NCI-H226 (cell line): Measurements from ENCODE around the gene IL6ST.
"Not testable (repeated sequence)": the region's sequence is repeated elsewhere in the genome, so short reads cannot be mapped to it uniquely, and the experiment has no call there.

Source experiments
- DNase-seq: peaks from one replicate; pipeline ENCODE4 v3.0.0-alpha.2; 2015

Gene IL6ST

DNA sequence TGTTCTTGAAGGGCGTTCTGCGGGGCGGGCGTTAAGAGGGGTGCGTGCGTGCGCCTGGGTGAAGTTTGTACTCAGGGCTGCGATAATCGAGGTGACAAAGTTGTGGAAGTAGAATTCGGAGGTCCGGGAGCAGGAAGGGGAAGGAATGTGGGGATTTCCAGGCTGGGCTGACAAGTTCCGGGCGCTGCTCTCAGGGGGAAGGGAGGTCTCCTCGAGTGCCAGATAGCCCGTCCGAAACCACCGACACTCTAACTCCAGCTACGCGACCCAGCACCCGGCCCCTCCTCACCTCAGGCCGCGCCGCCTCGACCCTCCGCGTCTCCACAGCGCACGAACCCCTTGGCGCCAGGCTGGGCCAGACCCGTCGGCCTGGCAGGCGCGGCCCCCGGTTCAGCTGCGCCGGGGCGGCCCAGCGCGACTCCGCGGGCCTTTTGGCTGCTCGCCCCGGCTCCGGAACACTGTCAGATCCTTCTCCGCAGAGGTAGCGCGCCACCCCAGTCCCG lies at the start of gene IL6ST:
IL6ST (minus strand) TSS at position 469 of the 503 bp plus-strand sequence. CDS start 18,685 bp downstream, outside the sequence.
- peak; percentile 85 for DNase-seq

DNA sequence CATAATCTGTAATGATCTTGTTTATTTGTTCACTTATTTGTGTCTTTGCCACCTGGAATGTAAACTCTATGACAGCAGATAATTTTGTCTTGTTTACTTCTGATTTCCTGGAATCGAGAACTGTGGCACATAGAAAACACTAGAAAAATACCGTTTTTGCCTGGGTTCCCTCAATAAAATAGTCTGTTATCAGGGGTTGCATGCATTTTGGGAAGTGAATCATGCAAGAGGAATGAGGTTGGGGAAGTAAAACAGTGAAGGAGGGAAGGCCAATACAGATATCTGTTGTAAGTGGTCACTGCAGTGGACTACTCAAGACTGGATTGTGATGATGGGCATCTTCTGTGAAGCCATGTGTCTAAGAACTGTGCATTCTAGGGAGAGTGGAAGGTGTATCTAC lies 45.2 kb upstream of the IL6ST start:
- DNase-seq: peak; percentile 70

DNA sequence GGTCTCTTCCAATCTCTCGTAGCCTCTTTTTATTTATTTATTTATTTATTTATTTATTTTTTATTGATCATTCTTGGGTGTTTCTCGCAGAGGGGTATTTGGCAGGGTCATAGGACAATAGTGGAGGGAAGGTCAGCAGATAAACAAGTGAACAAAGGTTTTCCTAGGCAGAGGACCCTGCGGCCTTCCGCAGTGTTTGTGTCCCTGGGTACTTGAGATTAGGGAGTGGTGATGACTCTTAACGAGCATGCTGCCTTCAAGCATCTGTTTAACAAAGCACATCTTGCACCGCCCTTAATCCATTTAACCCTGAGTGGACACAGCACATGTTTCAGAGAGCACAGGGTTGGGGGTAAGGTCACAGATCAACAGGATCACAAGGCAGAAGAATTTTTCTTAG lies 43.4 kb upstream of the IL6ST start:
- DNase-seq: not testable (repeated sequence)

DNA sequence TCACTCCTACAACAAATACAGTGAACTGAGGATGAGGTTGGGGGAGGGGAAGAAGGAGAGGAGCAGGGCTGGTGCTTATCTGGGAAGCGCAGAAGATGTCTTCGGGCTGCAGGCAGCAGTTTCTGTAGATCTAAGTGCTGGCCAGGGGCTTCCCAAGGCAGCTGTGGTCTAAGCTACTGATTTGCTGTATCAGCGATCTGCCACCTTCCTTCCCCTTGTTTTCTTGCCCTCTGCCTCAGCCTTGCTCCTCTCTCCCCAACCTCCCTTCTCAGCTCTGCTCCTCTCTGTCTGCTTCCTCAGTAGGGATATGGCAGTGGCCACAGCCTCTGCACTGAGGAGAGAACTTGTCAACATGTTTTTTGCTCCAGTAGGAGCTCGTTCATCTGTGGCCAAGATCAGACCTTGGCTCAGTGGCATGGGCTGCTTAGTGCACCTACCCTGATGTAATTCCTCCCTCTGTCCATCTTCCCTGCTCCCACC lies 42.8 kb upstream of the IL6ST start:
- no peak for DNase-seq

DNA sequence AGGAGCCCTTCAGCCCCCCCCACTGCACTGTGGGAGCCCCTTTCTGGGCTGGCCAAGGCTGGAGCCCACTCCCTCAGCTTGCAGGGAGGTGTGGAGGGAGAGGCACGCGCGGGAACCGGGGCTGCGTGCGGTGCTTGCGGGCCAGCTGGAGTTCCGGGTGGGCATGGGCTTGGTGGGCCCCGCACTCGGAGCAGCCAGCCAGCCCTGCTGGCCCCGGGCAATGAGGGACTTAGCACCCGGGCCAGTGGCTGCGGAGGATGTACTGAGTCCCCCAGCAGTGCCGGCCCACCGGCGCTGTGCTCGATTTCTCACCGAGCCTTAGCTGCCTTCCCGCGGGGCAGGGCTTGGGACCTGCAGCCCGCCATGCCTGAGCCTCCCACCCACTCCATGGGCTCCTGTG lies 40.6 kb upstream of the IL6ST start:
- DNase-seq: not testable (repeated sequence)

DNA sequence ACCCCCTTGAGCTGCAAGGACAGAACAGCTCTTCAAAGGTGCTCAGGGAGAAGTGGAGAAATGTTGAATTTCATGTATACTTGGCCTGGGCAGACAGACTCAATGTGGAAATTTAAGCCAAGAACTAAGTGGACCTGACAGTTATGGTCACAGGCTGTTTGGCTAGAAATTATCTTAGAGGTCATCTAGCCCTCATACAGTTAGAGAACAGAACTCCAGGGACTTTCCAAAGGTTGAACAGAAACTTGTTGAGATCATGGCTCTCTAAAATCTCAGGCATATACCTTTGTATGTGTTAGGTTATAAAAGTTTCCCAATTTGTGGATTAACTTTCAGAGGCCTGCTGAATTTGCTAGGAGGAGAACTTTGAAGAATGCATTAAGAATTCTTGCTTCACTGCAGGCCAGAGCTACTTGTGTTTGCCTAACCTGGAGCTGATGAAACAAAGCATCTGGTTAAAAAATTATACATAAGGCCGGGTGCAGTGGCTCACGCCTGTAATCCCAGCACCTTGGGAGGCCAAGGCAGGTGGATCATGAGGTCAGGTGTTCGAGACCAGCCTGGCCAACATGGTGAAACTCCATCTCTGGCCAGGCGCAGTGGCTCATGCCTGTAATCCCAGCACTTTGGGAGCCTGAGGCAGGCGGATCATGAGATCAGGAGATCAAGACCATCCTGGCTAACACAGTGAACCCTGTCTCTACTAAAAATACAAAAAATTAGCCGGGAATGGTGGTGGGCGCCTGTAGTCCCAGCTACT lies 35.3 kb upstream of the IL6ST start:
- DNase-seq: not testable (repeated sequence)

GRCh38 chr5:56029457-56029856 lies 34.7 kb upstream of the IL6ST start:
- DNase-seq: no peak

- no peak for DNase-seq
Measured at GRCh38 chr5:56028708-56029107, 33.9 kb upstream of the IL6ST start.

DNA sequence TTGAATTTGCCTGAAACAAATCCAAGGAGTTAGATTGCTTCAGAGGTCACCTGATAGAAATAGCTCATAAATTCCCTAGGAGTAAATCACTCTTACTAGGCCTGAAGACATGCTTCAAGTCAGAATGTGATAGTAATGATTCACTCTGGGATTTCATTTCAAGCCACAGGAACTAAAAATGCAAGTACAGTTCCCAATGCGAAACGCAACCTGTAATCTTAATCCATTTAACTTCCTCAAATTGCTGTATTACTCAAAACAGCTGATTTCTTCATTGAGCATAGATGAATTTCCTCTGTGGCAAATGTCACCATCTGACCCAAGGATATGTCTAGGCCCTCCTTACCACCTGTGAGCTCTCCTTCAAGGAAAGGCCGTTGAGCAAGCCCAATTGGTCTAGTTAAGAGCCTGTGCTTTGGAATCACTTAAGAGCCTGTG lies 32.1 kb upstream of the IL6ST start:
- peak; percentile 86 for DNase-seq

DNA sequence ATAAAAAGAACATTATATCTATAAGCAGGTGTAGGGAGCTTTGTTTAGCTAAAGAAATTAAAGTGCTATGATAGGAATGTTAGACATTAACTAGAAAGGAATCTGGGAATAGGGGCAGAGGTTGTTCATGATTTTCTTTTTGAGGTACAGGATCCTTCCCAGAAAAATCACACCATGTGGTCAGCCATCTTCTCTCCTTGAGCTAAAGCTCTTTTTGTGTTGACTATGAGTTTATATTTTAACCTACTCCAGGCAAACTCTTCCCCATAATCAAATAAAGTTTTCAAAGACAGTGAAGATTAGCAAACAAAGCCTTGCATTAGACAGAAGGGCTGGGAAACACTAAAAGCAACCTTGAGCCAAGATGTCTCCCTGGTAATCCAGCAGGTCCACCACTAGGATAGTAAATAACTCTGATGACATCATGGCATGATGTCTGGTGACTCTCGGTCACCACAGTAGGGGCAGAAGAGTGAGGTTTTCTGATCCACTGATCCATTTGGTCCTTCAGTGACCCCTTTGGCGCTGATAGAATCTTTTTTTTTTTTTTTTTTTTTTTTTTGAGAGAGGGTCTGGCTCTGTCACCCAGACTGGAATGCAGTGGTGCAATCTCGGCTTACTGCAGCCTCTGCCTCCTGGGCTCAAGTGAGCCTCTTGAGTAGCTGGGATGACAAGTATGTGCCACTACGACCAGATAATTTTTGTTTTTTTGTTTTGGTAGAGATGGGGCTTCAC lies 30.6 kb upstream of the IL6ST start:
- DNase-seq: no peak

- no peak for DNase-seq
Measured at GRCh38 chr5:56024810-56025150, 30.0 kb upstream of the IL6ST start.

DNA sequence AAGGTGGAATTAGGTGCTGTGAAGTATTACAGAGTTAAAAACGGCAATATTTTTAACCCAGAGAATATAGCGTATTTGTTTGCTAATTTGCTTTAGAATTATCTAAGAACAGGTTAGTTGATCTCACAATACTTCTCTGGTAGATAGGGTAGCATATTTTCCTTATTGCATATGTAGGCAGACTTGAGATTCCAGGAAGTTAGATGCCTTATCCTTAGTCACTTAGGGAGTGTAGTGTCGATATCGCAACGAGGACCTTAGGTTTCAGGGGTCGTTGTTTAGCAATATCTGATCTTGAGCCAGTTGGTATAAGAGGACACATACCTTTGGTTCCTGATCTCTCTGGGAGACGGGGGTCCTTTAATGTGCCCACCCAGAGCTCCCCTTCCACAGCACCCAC lies 28.5 kb upstream of the IL6ST start:
- DNase-seq: peak; percentile 32

DNA sequence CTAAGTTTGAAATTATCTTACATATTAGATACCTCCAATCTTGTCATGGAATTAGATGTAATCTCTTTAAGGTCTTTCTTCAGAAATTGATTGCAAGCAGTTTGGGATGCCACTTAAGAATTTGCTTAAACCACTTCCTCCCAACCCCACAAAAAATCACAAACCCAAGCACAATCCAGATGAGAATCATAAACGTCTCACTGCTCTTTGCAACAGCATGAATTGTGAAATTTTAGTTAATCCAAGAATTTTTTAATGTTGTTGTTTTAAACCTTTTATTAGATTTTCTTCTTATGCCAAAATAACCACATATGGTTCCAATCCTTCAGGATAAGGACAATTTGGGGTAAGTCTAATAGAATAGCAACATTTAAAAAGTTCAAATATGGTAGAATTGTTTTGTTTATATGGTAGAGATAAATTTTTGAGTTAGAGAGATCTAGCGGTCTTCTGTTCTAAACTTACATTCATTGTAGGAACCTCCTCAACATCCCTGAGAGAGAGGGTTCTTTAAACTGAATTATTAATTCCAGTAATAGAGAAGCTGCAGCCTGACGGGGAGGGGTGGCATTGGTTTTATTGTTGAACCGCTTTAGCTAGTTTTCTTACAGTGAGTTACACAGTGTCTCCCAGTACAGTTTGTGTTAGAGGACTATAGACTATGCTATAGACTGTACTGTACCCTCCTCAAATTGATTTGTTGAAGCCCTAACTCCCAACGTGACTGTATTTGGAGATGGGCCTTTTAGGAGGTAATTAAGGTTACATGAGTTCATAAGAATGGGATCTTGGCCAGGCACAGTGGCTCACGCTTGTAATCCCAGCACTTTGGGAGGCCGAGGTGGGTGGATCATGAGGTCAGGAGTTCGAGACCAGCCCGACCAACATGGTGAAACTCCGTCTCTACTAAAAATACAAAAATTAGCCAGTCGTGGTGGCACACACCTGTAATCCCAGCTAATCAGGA lies 24.8 kb upstream of the IL6ST start:
- DNase-seq: no peak

GRCh38 chr5:56018832-56019231 lies 24.1 kb upstream of the IL6ST start:
- DNase-seq: no peak

- DNase-seq: not testable (repeated sequence)
Measured at GRCh38 chr5:56014701-56015100, 19.9 kb upstream of the IL6ST start.

GRCh38 chr5:56013939-56014338 lies 19.2 kb upstream of the IL6ST start:
- not testable (repeated sequence) for DNase-seq

GRCh38 chr5:56012281-56012963 lies 17.7 kb upstream of the IL6ST start:
- peak; percentile 77 for DNase-seq

DNA sequence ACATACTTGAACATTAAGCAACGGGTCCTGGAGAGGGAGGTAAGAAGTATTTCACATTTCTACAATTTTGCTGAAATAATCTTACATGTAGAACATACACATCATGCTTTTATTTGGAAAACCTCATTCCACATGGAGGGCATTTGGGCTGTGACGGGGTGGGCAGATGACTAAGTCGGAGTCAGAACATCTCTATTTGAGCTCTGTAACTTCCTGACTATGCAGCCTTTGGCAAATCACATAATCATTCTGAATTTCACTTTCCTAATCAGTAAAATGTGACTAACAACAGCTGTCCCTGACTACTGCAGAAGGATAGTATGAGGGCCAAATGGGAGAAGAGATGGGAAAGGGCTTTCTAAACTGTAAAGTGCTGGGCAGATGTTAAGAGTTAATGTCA lies 17.1 kb upstream of the IL6ST start:
- DNase-seq: peak; percentile 80

GRCh38 chr5:56010431-56010830 lies 15.7 kb upstream of the IL6ST start:
- DNase-seq: no peak

DNA sequence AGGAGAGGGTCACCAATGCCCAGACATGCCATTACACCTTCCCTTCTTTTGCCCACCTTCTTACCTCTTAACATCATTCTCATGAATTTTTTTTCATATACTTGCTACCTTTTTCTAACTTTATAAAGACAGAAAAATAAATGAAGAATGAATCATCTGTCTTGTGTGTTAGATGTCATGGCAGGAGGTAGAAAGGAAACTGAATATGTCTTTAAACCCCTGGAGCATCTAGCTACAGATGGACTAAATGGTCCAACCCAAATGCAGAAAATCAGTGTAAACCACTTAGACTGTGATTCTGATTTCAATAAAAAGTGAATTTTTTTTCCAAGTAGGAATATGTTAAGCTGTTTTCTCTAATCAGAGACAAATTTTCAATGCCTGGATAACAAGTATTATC lies 11.8 kb upstream of the IL6ST start:
- DNase-seq: no peak

DNA sequence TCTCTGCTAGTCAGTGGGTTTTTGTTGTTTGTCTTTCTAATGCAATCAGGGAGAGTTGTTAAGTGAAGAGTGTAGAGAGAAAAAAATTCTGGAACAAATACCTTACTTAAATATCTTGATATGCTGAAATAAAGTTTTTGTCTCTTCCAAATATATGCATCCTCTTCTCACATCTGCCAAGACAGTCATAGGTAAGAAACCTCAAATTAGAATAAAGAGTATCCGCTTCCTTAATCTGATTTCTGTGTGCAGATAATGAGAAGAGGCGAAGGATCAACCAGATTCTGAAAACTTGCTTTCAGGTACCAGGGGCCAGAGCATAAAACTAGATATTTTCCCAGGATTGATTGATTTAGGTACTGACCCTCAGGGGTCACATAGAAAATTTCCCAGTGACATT lies 11.3 kb upstream of the IL6ST start:
- no peak for DNase-seq

GRCh38 chr5:56004874-56005273 lies 10.1 kb upstream of the IL6ST start:
- no peak for DNase-seq
